CD4-positive, alpha-beta T cell (primary cell): Measurements from ENCODE around the gene EML4. TPM values are rescaled to one million over a fixed set of nuclear protein-coding genes. Genes with fewer than 3 reads are reported as not detected.

ENCODE experiments used
- ATAC-seq: fragments of 200-7000 bp; cut with Tn5 transposase; one replicate; pipeline ENCODE4 v1.10.0; 2022; ENCODE audit warnings: mild to moderate bottlenecking; ENCODE audit not compliant: poor library complexity
- CTCF ChIA-PET: fragments of 350-600 bp; sonication (Branson Sonifier 250); formaldehyde crosslinking; loops from one replicate; lab custom pipeline; 2021; ENCODE audit warnings: antibody characterized with exemption, inconsistent platforms; lab: Charles Lee
- POLR2A ChIA-PET: fragments of 350-600 bp; sonication (Branson Sonifier 250); formaldehyde crosslinking; loops from one replicate; lab custom pipeline; 2021; ENCODE audit warnings: antibody characterized with exemption, inconsistent platforms; lab: Charles Lee
- DNase-seq, 14 experiments: peaks; one replicate each; pipeline ENCODE4 v3.0.0-alpha.2; 2013 to 2020; ENCODE audit warnings: mixed read lengths in 2 of 14
- H3K27ac ChIP-seq, 2 donors: one replicate each; pipeline versions ENCODE4 v1.5.1 to v1.7.0; 2013; ENCODE audit warnings: low read length in 2 of 2, low read depth in 1 of 2, mild to moderate bottlenecking in 1 of 2
- H3K27me3 ChIP-seq, 2 experiments: 1 replicate in 1 of 2; 2 replicates in 1 of 2; pipeline versions ENCODE4 v1.6.1 to v1.7.0; 2013; ENCODE audit warnings: low read length in 2 of 2, control low read depth in 1 of 2, mild to moderate bottlenecking in 1 of 2, moderate library complexity in 1 of 2; ENCODE audit not compliant: insufficient read depth in 2 of 2, control insufficient read depth in 1 of 2
- H3K36me3 ChIP-seq: one replicate; pipeline ENCODE4 v1.6.1; 2013; ENCODE audit warnings: low read length, control low read depth; ENCODE audit not compliant: insufficient read depth
- H3K4me1 ChIP-seq: one replicate; pipeline ENCODE4 v1.6.1; 2013; ENCODE audit warnings: low read length, control low read depth; ENCODE audit not compliant: insufficient read depth
- H3K4me3 ChIP-seq: one replicate; pipeline ENCODE4 v1.5.1; 2013; ENCODE audit warnings: mild to moderate bottlenecking, low read length, moderate library complexity
- H3K9me3 ChIP-seq, 2 experiments: 1 replicate in 1 of 2; 2 replicates in 1 of 2; pipeline versions ENCODE4 v1.6.1 to v1.7.0; 2013; ENCODE audit warnings: low read length in 2 of 2, mild to moderate bottlenecking in 2 of 2, control low read depth in 1 of 2, moderate library complexity in 1 of 2; ENCODE audit not compliant: control insufficient read depth in 1 of 2, insufficient read depth in 1 of 2
- H3K27ac Mint-ChIP-seq: one replicate; pipeline ENCODE4 v1.8.0; 2020; ENCODE audit warnings: mixed read lengths
- H3K27me3 Mint-ChIP-seq: one replicate; pipeline ENCODE4 v1.8.0; 2021; ENCODE audit warnings: mixed read lengths
- H3K36me3 Mint-ChIP-seq: one replicate; pipeline ENCODE4 v1.8.0; 2021; ENCODE audit warnings: low read depth, mixed read lengths
- H3K4me1 Mint-ChIP-seq: one replicate; pipeline ENCODE4 v1.8.0; 2021; ENCODE audit warnings: low read depth, mixed read lengths
- H3K4me3 Mint-ChIP-seq: one replicate; pipeline ENCODE4 v1.8.0; 2020; ENCODE audit warnings: mild to moderate bottlenecking, mixed read lengths
- H3K9me3 Mint-ChIP-seq: one replicate; pipeline ENCODE4 v1.8.0; 2020; ENCODE audit warnings: mixed read lengths
- intact Hi-C, 2 experiments: fragments of 100-400 bp; cut with DNase I in 1 of 2; cut with micrococcal nuclease in 1 of 2; formaldehyde crosslinking; loops; one replicate each; pipeline versions ENCODE4 v1.15.1 to v1.9.0; 2023 to 2025; cut with DNase I, micrococcal nuclease
- total RNA-seq, 174 experiments: library from RNA in 2 of 174; stranded (reverse) in 2 of 174; gene quantifications; one replicate each; pipeline ENCODE4 v1.2.3 and lab custom pipeline; 2021 to 2026
- TF ChIP-seq, protein P1 (sequence below): fragments of 200-600 bp; IDR thresholded peaks from one replicate; pipeline ENCODE4 v1.8.0; 2022; ENCODE audit warnings: antibody characterized with exemption, mild to moderate bottlenecking

Gene EML4
- total RNA-seq, 2 experiments from 2014 or later, result 219 to 228 TPM

GRCh38 chr2:42360493-42360889, 191.3 kb downstream of the EML4 start:
- Histone ChIP-seq H3K27ac (peak overlapping the region; percentile 91 to 96), H3K4me1 (peaks cover 34% of the 10 kb centered on the region), H3K27me3 (no peaks in the 10 kb centered on the region), H3K36me3 (no peaks in the 10 kb centered on the region), H3K4me3 (peak overlapping the region; percentile 88), H3K9me3 (no peaks in the 10 kb centered on the region)
- H3K4me3 Mint-ChIP-seq, result peak overlapping the region; percentile 88
- H3K36me3 Mint-ChIP-seq, result peaks cover 21% of the 10 kb centered on the region
- no peaks in the 10 kb centered on the region for H3K9me3 Mint-ChIP-seq
- TF ChIP-seq, protein P1, sequence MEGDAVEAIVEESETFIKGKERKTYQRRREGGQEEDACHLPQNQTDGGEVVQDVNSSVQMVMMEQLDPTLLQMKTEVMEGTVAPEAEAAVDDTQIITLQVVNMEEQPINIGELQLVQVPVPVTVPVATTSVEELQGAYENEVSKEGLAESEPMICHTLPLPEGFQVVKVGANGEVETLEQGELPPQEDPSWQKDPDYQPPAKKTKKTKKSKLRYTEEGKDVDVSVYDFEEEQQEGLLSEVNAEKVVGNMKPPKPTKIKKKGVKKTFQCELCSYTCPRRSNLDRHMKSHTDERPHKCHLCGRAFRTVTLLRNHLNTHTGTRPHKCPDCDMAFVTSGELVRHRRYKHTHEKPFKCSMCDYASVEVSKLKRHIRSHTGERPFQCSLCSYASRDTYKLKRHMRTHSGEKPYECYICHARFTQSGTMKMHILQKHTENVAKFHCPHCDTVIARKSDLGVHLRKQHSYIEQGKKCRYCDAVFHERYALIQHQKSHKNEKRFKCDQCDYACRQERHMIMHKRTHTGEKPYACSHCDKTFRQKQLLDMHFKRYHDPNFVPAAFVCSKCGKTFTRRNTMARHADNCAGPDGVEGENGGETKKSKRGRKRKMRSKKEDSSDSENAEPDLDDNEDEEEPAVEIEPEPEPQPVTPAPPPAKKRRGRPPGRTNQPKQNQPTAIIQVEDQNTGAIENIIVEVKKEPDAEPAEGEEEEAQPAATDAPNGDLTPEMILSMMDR, result no peak
- DNase-seq (peak in 2 of 14 experiments; percentile 10 to 36), ATAC-seq (no peak)
- H3K27ac Mint-ChIP-seq, result peak overlapping the region; percentile 99
- H3K27me3 Mint-ChIP-seq, result no peaks in the 10 kb centered on the region
- H3K4me1 Mint-ChIP-seq, result peaks cover 48% of the 10 kb centered on the region
- intact Hi-C loops, result loop anchor here (2.0 to 10.0 kb wide), 8 partner anchors 132 to 1994 kb away; partner anchors contain the start of genes EML4 (in 1 of the 2) and KCNG3 (in 1 of the 2)
- ChIA-PET CTCF (no interaction called here), POLR2A (interaction anchor here (0.6 to 2.1 kb wide), 11 partner anchors 9 to 450 kb away, joined by 3 to 8 read pairs (median 3); no protein-coding TSS in a partner anchor)

- H3K27ac Mint-ChIP-seq, result peak within 1 kb of the TSS; percentile 99
- intact Hi-C loops, result loop anchor here (2.0 to 10.0 kb wide), 8 partner anchors 132 to 1994 kb away; partner anchors contain the start of genes EML4 (in 1 of the 2) and KCNG3 (in 1 of the 2)
- DNase-seq (peak; percentile 93 to 98 (median 96)), ATAC-seq (peak; percentile 91)
- ChIA-PET POLR2A (interaction anchor here (0.6 to 2.1 kb wide), 14 partner anchors 14 to 1807 kb away, joined by 3 to 8 read pairs (median 4); no protein-coding TSS in a partner anchor), CTCF (interaction anchor here (1.3 kb wide), 1 partner anchor 264 kb away, joined by 3 read pairs; no protein-coding TSS in a partner anchor)
- no peaks in the 10 kb centered on the region for H3K9me3 Mint-ChIP-seq
- TF ChIP-seq, protein P1, result no peak
- peaks cover 34% of the 10 kb centered on the region for H3K4me1 ChIP-seq
- H3K4me3 ChIP-seq, result peak within 1 kb of the TSS; percentile 88
- H3K27me3 ChIP-seq, result no peaks in the 10 kb centered on the region
- H3K36me3 Mint-ChIP-seq, result peaks cover 20% of the 10 kb centered on the region
- H3K36me3 ChIP-seq, result no peaks in the 10 kb centered on the region
- H3K27ac ChIP-seq, result peak within 1 kb of the TSS; percentile 91 to 96
- peak within 1 kb of the TSS; percentile 88 for H3K4me3 Mint-ChIP-seq
- peaks cover 45% of the 10 kb centered on the region for H3K4me1 Mint-ChIP-seq
- no peaks in the 10 kb centered on the region for H3K27me3 Mint-ChIP-seq
- H3K9me3 ChIP-seq, result no peaks in the 10 kb centered on the region
These were observed 192.0 kb downstream of the EML4 start, which contains the start of gene COX7A2L for GRCh38 chr2:42360890-42361727. Gene COX7A2L (minus strand): TSS chr2:42361217. CDS start chr2:42361161, 56 bp downstream.

- CTCF ChIA-PET, result interaction anchor here (1.3 kb wide), 1 partner anchor 265 kb away, joined by 3 read pairs; no protein-coding TSS in a partner anchor
- intact Hi-C loops, result loop anchor here (2.0 to 10.0 kb wide), 8 partner anchors 131 to 1993 kb away; partner anchors contain the start of genes EML4 (in 1 of the 2) and KCNG3 (in 1 of the 2)
- Histone ChIP-seq H3K27ac (peak overlapping the region; percentile 53 to 91), H3K27me3 (no peaks in the 10 kb centered on the region), H3K36me3 (no peaks in the 10 kb centered on the region), H3K4me1 (peaks cover 34% of the 10 kb centered on the region), H3K9me3 (no peaks in the 10 kb centered on the region), H3K4me3 (peak overlapping the region; percentile 88)
- peak; percentile 1 for ATAC-seq
- H3K27ac Mint-ChIP-seq, result peak overlapping the region; percentile 99
- TF ChIP-seq, protein P1, result no peak
- peak overlapping the region; percentile 88 for H3K4me3 Mint-ChIP-seq
- peaks cover 42% of the 10 kb centered on the region for H3K4me1 Mint-ChIP-seq
- DNase-seq, result no peak
- peaks cover 17% of the 10 kb centered on the region for H3K36me3 Mint-ChIP-seq
- no peaks in the 10 kb centered on the region for H3K9me3 Mint-ChIP-seq
- no peaks in the 10 kb centered on the region for H3K27me3 Mint-ChIP-seq
- POLR2A ChIA-PET, result interaction anchor here (0.6 to 2.1 kb wide), 9 partner anchors 15 to 1806 kb away, joined by 3 to 8 read pairs (median 3); partner anchors contain the start of gene KCNG3
These were observed 192.7 kb downstream of the EML4 start for GRCh38 chr2:42361728-42362283.
